Body of pancreas (tissue), 4 donors: ENCODE measurements around the gene CLEC16A. TPM values are rescaled to one million over a fixed set of nuclear protein-coding genes. Genes with fewer than 3 reads are reported as not detected.

Experiments used
- ATAC-seq: fragments of 150-250 bp; one replicate; pipeline ENCODE4 v1.9.1; 2016
- DNase-seq, 4 donors: peaks; one replicate each; pipeline ENCODE4 v3.0.0-alpha.2; 2019
- H3K27ac ChIP-seq, 4 donors: fragments of 200-600 bp; sonication (generic); 1 replicate in 3 of 4; 2 replicates in 1 of 4; pipeline versions ENCODE4 v1.5.1 to v1.6.1; 2016 to 2019; ENCODE audit warnings: mild to moderate bottlenecking in 1 of 4, mixed read lengths in 1 of 4, moderate library complexity in 1 of 4
- H3K27me3 ChIP-seq, 2 donors: fragments of 200-600 bp; sonication (generic); one replicate each; pipeline ENCODE4 v1.6.0; 2016; ENCODE audit warnings: mild to moderate bottlenecking in 1 of 2
- H3K36me3 ChIP-seq, 2 donors: fragments of 200-600 bp; sonication (generic); replicated peaks in 1 of 2; 2 replicates each; pipeline ENCODE4 v1.5.1; 2016; ENCODE audit warnings: low read depth in 2 of 2; ENCODE audit not compliant: insufficient read depth in 1 of 2
- H3K4me1 ChIP-seq: fragments of 200-600 bp; sonication (generic); one replicate; pipeline ENCODE4 v1.6.0; 2016
- H3K4me3 ChIP-seq, 2 donors: fragments of 200-600 bp; sonication (generic); 1 replicate in 1 of 2; 2 replicates in 1 of 2; pipeline ENCODE4 v1.5.1; 2016 to 2019
- H3K9me3 ChIP-seq, 3 donors: fragments of 200-600 bp; sonication (generic); 1 replicate in 2 of 3; 2 replicates in 1 of 3; pipeline ENCODE4 v1.5.1; 2016
- CTCF ChIP-seq, 7 experiments: fragments of 450-650 bp in 4 of 7; fragments of 200-600 bp in 3 of 7; sonication (generic) in 3 of 7; IDR thresholded peaks; one replicate each; pipeline ENCODE4 v1.5.1; 2016 to 2019; ENCODE audit warnings: antibody characterized with exemption in 7 of 7
- POLR2A ChIP-seq, 3 donors: fragments of 450-650 bp; IDR thresholded peaks; one replicate each; pipeline ENCODE4 v1.6.1; 2016; ENCODE audit warnings: antibody characterized with exemption in 3 of 3, mild to moderate bottlenecking in 2 of 3
- WGBS, 2 donors: methylation state at CpG; one replicate each; pipeline ENCODE4 v1.1.5; 2017; 5-methylcytosine and 5-hydroxymethylcytosine counted together
- intact Hi-C: fragments of 100-400 bp; cut with DNase I; formaldehyde crosslinking; loops from one replicate; pipeline ENCODE4 v1.15.1; 2023
- total RNA-seq, 2 donors: library from RNA; depleted of rRNA; stranded (reverse); fragments of >200 nt; gene quantifications; one replicate each; pipeline ENCODE4 v1.1.0, GENCODE V29; 2016

CLEC16A gene
- total RNA-seq, 2 donors from 2014 or later, result 15.0 to 21.4 TPM

GRCh38 chr16:10947211-10947787 is 2.9 kb downstream of the CLEC16A start:
- H3K36me3 ChIP-seq, result no peaks in the 10 kb centered on the region
- intact Hi-C loops, result no loop called here
- WGBS, 2 donors, result 76 to 87% methylated on average over 9 to 10 of the region's 10 CpGs
- DNase-seq (no peak), ATAC-seq (no peak)
- H3K4me1 ChIP-seq, result peaks cover 60% of the 10 kb centered on the region
- TF ChIP-seq POLR2A (IDR thresholded peaks at IDR 0.05) (no peak), CTCF (IDR thresholded peaks at IDR 0.05) (no peak)
- H3K27me3 ChIP-seq, result no peaks in the 10 kb centered on the region
- H3K4me3 ChIP-seq, result no peak overlapping the region
- H3K27ac ChIP-seq, result no peak overlapping the region
- no peaks in the 10 kb centered on the region for H3K9me3 ChIP-seq

GRCh38 chr16:10949424-10949970 is 5.1 kb downstream of the CLEC16A start:
- Histone ChIP-seq H3K4me3 (no peak overlapping the region), H3K36me3 (no peaks in the 10 kb centered on the region), H3K4me1 (peaks cover 43% of the 10 kb centered on the region), H3K27ac (peak overlapping the region in 3 of 4 donors; percentile 36 to 44 (median 43)), H3K9me3 (no peaks in the 10 kb centered on the region), H3K27me3 (no peaks in the 10 kb centered on the region)
- intact Hi-C loops, result no loop called here
- DNase-seq (peak in 3 of 4 donors; percentile 26 to 59 (median 39)), ATAC-seq (peak; percentile 55)
- TF ChIP-seq POLR2A (IDR thresholded peaks at IDR 0.05), result no peak
- TF ChIP-seq CTCF (IDR thresholded peaks at IDR 0.05), result peak in 2 of 7 experiments; percentile 10 to 15
- 76 to 80% methylated on average over 7 of the region's 7 CpGs for WGBS, 2 donors

- 57 to 73% methylated on average over 5 of the region's 5 CpGs for WGBS, 2 donors
- peaks cover 38% of the 10 kb centered on the region for H3K4me1 ChIP-seq
Measured at GRCh38 chr16:10950393-10950792, 6.0 kb downstream of the CLEC16A start.

GRCh38 chr16:10951026-10951425 is 6.7 kb downstream of the CLEC16A start:
- WGBS, 2 donors, result 61 to 64% methylated on average over 4 of the region's 4 CpGs
- no peak for ATAC-seq
- TF ChIP-seq CTCF (IDR thresholded peaks at IDR 0.05) (no peak), POLR2A (IDR thresholded peaks at IDR 0.05) (no peak)
- H3K9me3 ChIP-seq, result no peaks in the 10 kb centered on the region
- H3K27me3 ChIP-seq, result no peaks in the 10 kb centered on the region
- intact Hi-C loops, result no loop called here
- H3K4me3 ChIP-seq, result no peak overlapping the region
- no peak for DNase-seq
- no peaks in the 10 kb centered on the region for H3K36me3 ChIP-seq
- peaks cover 31% of the 10 kb centered on the region for H3K4me1 ChIP-seq
- H3K27ac ChIP-seq, result no peak overlapping the region

More at GRCh38 chr16:10950393-10950792, 6.0 kb downstream of the CLEC16A start:
- Histone ChIP-seq H3K36me3 (no peaks in the 10 kb centered on the region), H3K9me3 (no peaks in the 10 kb centered on the region), H3K27me3 (no peaks in the 10 kb centered on the region), H3K27ac (peak overlapping the region in 1 of 4 donors; percentile 36), H3K4me3 (no peak overlapping the region)
- DNase-seq (no peak), ATAC-seq (no peak)
- intact Hi-C loops, result no loop called here
- no peak for TF ChIP-seq POLR2A (IDR thresholded peaks at IDR 0.05)
- TF ChIP-seq CTCF (IDR thresholded peaks at IDR 0.05), result no peak

GRCh38 chr16:10954903-10955302 is 10.5 kb downstream of the CLEC16A start:
- TF ChIP-seq CTCF (IDR thresholded peaks at IDR 0.05) (no peak), POLR2A (IDR thresholded peaks at IDR 0.05) (no peak)
- intact Hi-C loops, result no loop called here
- Histone ChIP-seq H3K4me1 (peaks cover 6% of the 10 kb centered on the region), H3K27me3 (no peaks in the 10 kb centered on the region), H3K9me3 (no peaks in the 10 kb centered on the region), H3K4me3 (no peak overlapping the region), H3K36me3 (no peaks in the 10 kb centered on the region), H3K27ac (no peak overlapping the region)
- no peak for DNase-seq
- WGBS, 2 donors, result 67 to 71% methylated on average over 7 of the region's 7 CpGs
- no peak for ATAC-seq
